Calu3 (cell line): ENCODE measurements around the gene CPM. TPM values are rescaled to one million over a fixed set of nuclear protein-coding genes. Genes with fewer than 3 reads are reported as not detected.
"Not testable (repeated sequence)": the region's sequence is repeated elsewhere in the genome, so short reads cannot be mapped to it uniquely, and the experiment has no call there.

Experiments
- BruUV-seq: library from RNA; stranded (reverse); fragments of 400-500 nt; replicated peaks from 2 replicates; lab custom pipeline; 2021; lab: Mats Ljungman, UMichigan
- CTCF ChIA-PET: fragments of 300-600 bp; sonication (Branson Sonifier 250); formaldehyde crosslinking; loops from one replicate; lab custom pipeline; 2022; ENCODE audit warnings: antibody characterized with exemption; lab: Charles Lee
- DNase-seq: peaks from one replicate; pipeline ENCODE4 v3.0.0; 2022
- H3K27ac Mint-ChIP-seq: one replicate; pipeline ENCODE4 v1.8.0; 2022; ENCODE audit warnings: mixed read lengths; ENCODE audit not compliant: unreplicated experiment
- H3K27me3 Mint-ChIP-seq: one replicate; pipeline ENCODE4 v1.8.0; 2022; ENCODE audit warnings: mixed read lengths; ENCODE audit not compliant: unreplicated experiment
- H3K36me3 Mint-ChIP-seq: one replicate; pipeline ENCODE4 v1.8.0; 2022; ENCODE audit warnings: mild to moderate bottlenecking, moderate library complexity, mixed read lengths; ENCODE audit not compliant: insufficient read depth, unreplicated experiment
- H3K4me1 Mint-ChIP-seq: one replicate; pipeline ENCODE4 v1.8.0; 2022; ENCODE audit warnings: mild to moderate bottlenecking, low read depth, mixed read lengths; ENCODE audit not compliant: unreplicated experiment
- H3K4me3 Mint-ChIP-seq: one replicate; pipeline ENCODE4 v1.8.0; 2022; ENCODE audit warnings: mild to moderate bottlenecking, low read depth, moderate library complexity, mixed read lengths; ENCODE audit not compliant: unreplicated experiment
- H3K9me3 Mint-ChIP-seq: one replicate; pipeline ENCODE4 v1.8.0; 2022; ENCODE audit warnings: low read depth, mixed read lengths; ENCODE audit not compliant: unreplicated experiment
- intact Hi-C: fragments of 100-400 bp; cut with micrococcal nuclease; formaldehyde crosslinking; loops from one replicate; pipeline ENCODE4 v1.10.0; 2022; ENCODE audit not compliant: unreplicated experiment
- total RNA-seq: library from RNA; stranded (reverse); gene quantifications from 2 replicates; pipeline ENCODE4 v1.2.3, GENCODE V29; 2022
- TF ChIP-seq, protein P1 (sequence below): fragments of 200-600 bp; IDR thresholded peaks from one replicate; pipeline ENCODE4 v1.8.0; 2022; ENCODE audit warnings: antibody characterized with exemption; ENCODE audit not compliant: unreplicated experiment

The CPM gene
- total RNA-seq, 1 experiment from 2014 or later = 11.9 TPM

DNA sequence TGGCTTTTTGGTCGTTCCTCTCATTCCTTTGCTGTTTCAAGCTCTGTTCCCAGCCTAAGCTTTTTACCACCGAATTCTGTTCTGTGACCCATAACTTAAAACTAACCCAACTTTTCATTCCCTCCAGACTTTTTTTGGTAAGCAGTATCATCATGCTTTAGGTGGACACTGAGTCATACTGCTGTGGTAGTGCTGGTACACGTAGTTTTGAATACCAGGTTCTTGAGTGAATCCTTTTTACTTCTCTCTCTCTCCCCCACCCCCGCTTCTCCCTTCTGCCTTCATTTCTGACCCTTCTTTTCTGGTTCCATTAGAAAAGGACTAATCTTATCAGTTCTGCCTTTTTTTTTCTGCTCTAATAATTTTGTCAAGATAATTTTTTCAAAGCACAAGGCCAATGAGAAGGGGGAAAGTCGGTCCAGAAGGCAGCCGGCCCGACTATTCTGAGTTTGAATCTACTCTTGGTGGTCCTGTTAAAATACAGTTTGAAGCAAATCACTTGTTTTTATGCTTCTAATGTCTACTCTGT lies 127.3 kb downstream of the CPM start:
- H3K4me1 Mint-ChIP-seq = peaks cover 6% of the 10 kb centered on the region
- TF ChIP-seq, protein P1, sequence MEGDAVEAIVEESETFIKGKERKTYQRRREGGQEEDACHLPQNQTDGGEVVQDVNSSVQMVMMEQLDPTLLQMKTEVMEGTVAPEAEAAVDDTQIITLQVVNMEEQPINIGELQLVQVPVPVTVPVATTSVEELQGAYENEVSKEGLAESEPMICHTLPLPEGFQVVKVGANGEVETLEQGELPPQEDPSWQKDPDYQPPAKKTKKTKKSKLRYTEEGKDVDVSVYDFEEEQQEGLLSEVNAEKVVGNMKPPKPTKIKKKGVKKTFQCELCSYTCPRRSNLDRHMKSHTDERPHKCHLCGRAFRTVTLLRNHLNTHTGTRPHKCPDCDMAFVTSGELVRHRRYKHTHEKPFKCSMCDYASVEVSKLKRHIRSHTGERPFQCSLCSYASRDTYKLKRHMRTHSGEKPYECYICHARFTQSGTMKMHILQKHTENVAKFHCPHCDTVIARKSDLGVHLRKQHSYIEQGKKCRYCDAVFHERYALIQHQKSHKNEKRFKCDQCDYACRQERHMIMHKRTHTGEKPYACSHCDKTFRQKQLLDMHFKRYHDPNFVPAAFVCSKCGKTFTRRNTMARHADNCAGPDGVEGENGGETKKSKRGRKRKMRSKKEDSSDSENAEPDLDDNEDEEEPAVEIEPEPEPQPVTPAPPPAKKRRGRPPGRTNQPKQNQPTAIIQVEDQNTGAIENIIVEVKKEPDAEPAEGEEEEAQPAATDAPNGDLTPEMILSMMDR = no peak
- H3K27me3 Mint-ChIP-seq = no peaks in the 10 kb centered on the region
- BruUV-seq = no TSS peak
- no peak overlapping the region for H3K4me3 Mint-ChIP-seq
- intact Hi-C loops = loop anchor here (5.0 kb wide), 1 partner anchor 58 kb away; the partner anchor contains the start of gene SLC35E3
- H3K9me3 Mint-ChIP-seq = no peaks in the 10 kb centered on the region
- CTCF ChIA-PET = no interaction called here
- H3K36me3 Mint-ChIP-seq = peaks cover 31% of the 10 kb centered on the region
- DNase-seq = no peak
- no peak overlapping the region for H3K27ac Mint-ChIP-seq

DNA sequence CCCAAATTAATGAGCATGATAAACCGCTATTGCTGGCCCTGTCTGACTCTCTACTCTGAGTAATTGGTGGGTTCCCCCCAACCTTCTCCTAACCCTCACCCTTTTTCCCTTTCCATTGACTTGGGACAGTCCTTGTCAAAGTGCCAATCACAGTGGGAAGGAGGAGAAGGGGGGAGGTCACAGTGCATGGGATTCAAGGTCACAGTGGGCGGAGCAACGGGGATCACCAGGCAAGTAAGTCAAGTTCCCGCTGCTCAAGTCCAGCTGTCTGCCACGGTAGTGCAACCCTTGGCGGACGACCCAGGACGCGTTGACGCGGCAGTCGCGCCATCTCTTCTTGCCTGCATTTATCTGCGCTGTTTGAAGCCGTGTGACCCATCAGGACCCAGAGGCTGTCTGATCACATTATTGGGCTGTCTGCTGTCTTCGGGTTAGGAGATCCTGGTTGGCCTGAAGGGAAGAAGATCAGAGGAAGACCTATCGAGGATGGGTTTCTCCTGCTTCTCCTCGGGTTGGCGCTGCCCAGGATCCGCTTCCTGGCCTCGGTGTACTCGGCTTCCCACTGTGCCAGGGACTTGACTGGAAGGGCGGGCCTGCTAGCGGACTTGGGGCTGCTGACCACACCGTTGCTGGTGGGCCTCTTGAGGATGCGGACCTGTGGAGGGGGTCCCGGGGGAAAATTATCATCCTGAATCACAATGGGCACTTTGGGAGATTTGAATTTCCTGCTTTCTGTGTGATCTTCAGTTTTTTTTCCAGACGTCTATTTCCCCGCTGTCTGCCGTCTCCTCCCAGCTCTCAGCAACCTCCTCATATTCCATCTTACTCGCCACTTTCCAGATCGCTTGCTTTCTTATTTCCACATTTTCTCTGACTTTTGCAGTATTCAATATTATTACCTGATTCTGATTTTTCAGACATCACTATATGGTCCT lies 128.0 kb downstream of the CPM start:
- no peaks in the 10 kb centered on the region for H3K27me3 Mint-ChIP-seq
- H3K4me3 Mint-ChIP-seq = no peak overlapping the region
- H3K9me3 Mint-ChIP-seq = no peaks in the 10 kb centered on the region
- peaks cover 29% of the 10 kb centered on the region for H3K36me3 Mint-ChIP-seq
- BruUV-seq = no TSS peak
- CTCF ChIA-PET = no interaction called here
- DNase-seq = no peak
- H3K27ac Mint-ChIP-seq = no peak overlapping the region
- intact Hi-C loops = loop anchor here (5.0 kb wide), 1 partner anchor 58 kb away; the partner anchor contains the start of gene SLC35E3
- TF ChIP-seq, protein P1 = no peak
- H3K4me1 Mint-ChIP-seq = peaks cover 14% of the 10 kb centered on the region

DNA sequence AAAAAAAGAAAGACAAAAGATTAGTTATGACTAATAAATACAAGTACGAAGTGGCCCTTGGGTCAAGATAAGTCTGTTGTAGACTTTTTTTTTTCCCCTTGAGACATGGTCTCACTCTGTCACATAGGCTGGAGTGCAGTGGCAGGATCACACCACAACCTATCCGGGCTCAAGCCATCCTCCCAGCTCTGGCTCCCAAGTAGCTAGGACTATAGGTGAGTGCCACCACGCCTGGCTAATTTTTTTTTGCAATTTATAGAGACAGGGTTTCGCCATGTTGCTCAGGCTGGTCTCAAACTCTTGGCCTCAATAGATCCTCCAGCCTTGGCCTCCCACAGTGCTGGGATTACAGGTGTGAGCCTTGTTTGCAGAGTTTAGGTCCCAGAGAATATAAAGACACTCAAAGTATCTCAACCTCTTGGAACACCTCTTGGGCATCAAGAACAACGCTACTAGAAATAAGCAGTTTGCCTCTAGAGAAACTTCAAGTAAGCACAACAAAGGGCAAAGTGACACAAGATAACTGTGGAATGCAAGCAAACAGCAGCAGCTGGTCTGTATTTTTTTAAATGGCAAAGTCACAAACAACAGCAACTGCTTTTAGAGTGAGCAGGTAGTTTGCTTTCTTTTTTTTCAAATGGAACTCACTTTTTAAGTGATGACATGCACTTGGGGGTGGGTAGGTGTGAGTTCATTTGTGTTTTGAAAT lies 128.9 kb downstream of the CPM start:
- TF ChIP-seq, protein P1 = no peak
- no peaks in the 10 kb centered on the region for H3K9me3 Mint-ChIP-seq
- no peak overlapping the region for H3K4me3 Mint-ChIP-seq
- intact Hi-C loops = no loop called here
- CTCF ChIA-PET = no interaction called here
- no peaks in the 10 kb centered on the region for H3K27me3 Mint-ChIP-seq
- H3K27ac Mint-ChIP-seq = no peak overlapping the region
- H3K36me3 Mint-ChIP-seq = peaks cover 25% of the 10 kb centered on the region
- DNase-seq = no peak
- BruUV-seq = no TSS peak
- peaks cover 18% of the 10 kb centered on the region for H3K4me1 Mint-ChIP-seq

DNA sequence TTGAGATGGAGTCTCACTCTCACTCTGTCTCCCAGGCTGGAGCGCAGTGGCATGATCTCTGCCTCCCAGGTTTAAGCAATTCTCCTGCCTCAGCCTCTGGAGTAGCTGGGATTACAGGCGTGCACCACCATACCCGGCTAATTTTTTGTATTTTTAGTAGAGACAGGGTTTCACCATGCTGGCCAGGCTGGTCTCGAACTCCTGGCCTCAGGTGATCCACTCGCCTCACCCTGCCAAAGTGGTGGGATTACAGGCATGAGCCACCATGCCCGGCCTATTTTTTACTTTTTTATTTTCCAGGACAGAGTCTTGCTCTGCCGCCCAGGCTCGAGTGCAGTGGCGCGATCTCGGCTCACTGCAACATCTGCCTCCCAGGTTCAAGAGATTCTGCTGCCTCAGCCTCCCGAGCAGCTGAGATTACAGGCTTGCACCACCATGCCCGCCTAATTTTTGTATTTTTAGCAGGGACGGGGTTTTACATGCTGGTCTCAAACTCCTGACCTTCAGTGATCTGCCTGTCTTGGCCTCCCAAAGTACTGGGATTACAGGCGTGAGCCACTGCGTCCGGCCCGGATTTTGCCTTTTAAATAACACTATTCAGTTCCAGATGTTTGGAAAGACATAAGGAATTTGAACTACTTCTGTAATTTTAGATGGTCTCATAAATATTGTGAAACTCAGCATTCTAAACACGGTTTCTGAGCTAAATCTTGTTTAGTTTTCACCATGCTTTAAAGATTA lies 129.9 kb downstream of the CPM start:
- H3K27me3 Mint-ChIP-seq, H3K9me3 Mint-ChIP-seq, DNase-seq, CTCF ChIA-PET, H3K4me3 Mint-ChIP-seq, BruUV-seq, intact Hi-C loops, H3K27ac Mint-ChIP-seq: not testable (repeated sequence)
- H3K4me1 Mint-ChIP-seq = peaks cover 18% of the 10 kb centered on the region
- H3K36me3 Mint-ChIP-seq = peaks cover 15% of the 10 kb centered on the region

DNA sequence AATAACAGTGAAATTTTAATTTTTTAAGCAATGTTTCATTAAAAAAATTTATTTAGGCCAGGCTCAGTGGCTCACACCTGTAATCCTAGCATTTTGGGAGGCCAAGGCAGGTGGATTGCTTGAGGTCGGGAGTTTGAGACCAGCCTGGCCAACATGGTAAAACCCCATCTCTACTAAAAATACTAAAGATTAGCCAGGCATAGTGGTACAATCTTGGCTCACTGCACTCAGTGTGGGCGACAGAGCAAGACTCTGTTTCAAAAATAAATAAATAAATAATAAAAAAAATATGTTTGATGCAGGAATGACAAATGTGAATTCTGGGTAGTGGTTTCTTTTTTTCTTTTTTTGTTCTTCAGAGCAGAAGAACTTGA lies 130.6 kb downstream of the CPM start:
- H3K36me3 Mint-ChIP-seq, BruUV-seq, H3K27me3 Mint-ChIP-seq, intact Hi-C loops, H3K27ac Mint-ChIP-seq, CTCF ChIA-PET, H3K9me3 Mint-ChIP-seq, H3K4me3 Mint-ChIP-seq, DNase-seq: not testable (repeated sequence)
- peaks cover 18% of the 10 kb centered on the region for H3K4me1 Mint-ChIP-seq
